ENCODE results near the gene OR51V1.

GRCh38 chr11:5243816-5244180 lies 43.3 kb upstream of the OR51V1 start:
- TF ChIP-seq CTCF (IDR thresholded peaks at IDR 0.05): no peak
- TF ChIP-seq POLR2AphosphoS5 (IDR thresholded peaks at IDR 0.05; ENCODE audit: insufficient read depth in 1 of 2, low read depth in 1 of 2): no peak
- no peak for TF ChIP-seq POLR2A (IDR thresholded peaks at IDR 0.05)
